KMS-11 (cell line): Measurements from ENCODE around the gene CNPY1.
"Not testable (repeated sequence)": the region's sequence is repeated elsewhere in the genome, so short reads cannot be mapped to it uniquely, and the experiment has no call there.

ENCODE experiments used
- H2AFZ ChIP-seq: fragments of 200-600 bp; sonication (generic); 2 replicates; pipeline ENCODE4 v1.6.1; 2016; ENCODE audit warnings: antibody characterized with exemption, mixed run types, low read depth
- H3K27ac ChIP-seq: fragments of 200-600 bp; sonication (generic); 2 replicates; pipeline ENCODE4 v1.6.1; 2016; ENCODE audit warnings: mild to moderate bottlenecking, mixed run types
- H3K27me3 ChIP-seq: fragments of 200-600 bp; sonication (generic); 2 replicates; pipeline ENCODE4 v1.6.1; 2017; ENCODE audit warnings: mild to moderate bottlenecking, low read depth, mixed run types, moderate library complexity; ENCODE audit not compliant: insufficient read depth
- H3K36me3 ChIP-seq: fragments of 200-600 bp; sonication (generic); 2 replicates; pipeline ENCODE4 v1.6.1; 2017; ENCODE audit warnings: mild to moderate bottlenecking, mixed run types; ENCODE audit not compliant: insufficient read depth
- H3K4me1 ChIP-seq: fragments of 200-600 bp; sonication (generic); 2 replicates; pipeline ENCODE4 v1.6.1; 2016; ENCODE audit warnings: mild to moderate bottlenecking, low read depth, mixed run types; ENCODE audit not compliant: poor library complexity, severe bottlenecking
- H3K4me2 ChIP-seq: fragments of 200-600 bp; sonication (generic); 2 replicates; pipeline ENCODE4 v1.7.0; 2016; ENCODE audit warnings: mild to moderate bottlenecking, mixed run types
- H3K4me3 ChIP-seq: fragments of 200-600 bp; sonication (generic); IDR thresholded peaks from 2 replicates; pipeline ENCODE4 v1.6.1; 2017; ENCODE audit warnings: low read depth, low read length, mixed read lengths; ENCODE audit not compliant: insufficient read depth
- H3K79me2 ChIP-seq: fragments of 200-600 bp; sonication (generic); 2 replicates; pipeline ENCODE4 v1.6.1; 2016; ENCODE audit warnings: low read depth, mixed run types; ENCODE audit not compliant: insufficient read depth
- H3K9ac ChIP-seq: fragments of 200-600 bp; sonication (generic); 2 replicates; pipeline ENCODE4 v1.6.1; 2016; ENCODE audit warnings: mild to moderate bottlenecking, mixed run types
- H4K20me1 ChIP-seq: fragments of 200-600 bp; sonication (generic); 2 replicates; pipeline ENCODE4 v1.6.1; 2016; ENCODE audit warnings: mild to moderate bottlenecking, mixed run types; ENCODE audit not compliant: insufficient read depth
- CTCF ChIP-seq: fragments of 200-600 bp; sonication (generic); conservative IDR thresholded peaks from 2 replicates; pipeline ENCODE4 v1.6.1; 2017; ENCODE audit warnings: low read depth, mild to moderate bottlenecking, antibody characterized with exemption, low read length, moderate library complexity, mixed read lengths

Gene CNPY1

GRCh38 chr7:155546449-155546848, at the start of gene CNPY1:
CNPY1 (minus strand) TSS chr7:155546559; CDS start chr7:155545929, 630 bp downstream.
- not testable (repeated sequence) for H2AFZ ChIP-seq, H3K4me3 ChIP-seq
- peaks cover 61% of the 10 kb centered on the region; the same call in 1 of the 2 replicates for H3K27me3 ChIP-seq

GRCh38 chr7:155594961-155595366, 48.6 kb upstream of the CNPY1 start:
- H4K20me1 ChIP-seq, result no peaks in the 10 kb centered on the region
- H3K36me3 ChIP-seq, result no peaks in the 10 kb centered on the region
- no peak overlapping the region for H3K9ac ChIP-seq
- no peaks in the 10 kb centered on the region for H3K27me3 ChIP-seq
- H3K4me1 ChIP-seq, result no peaks in the 10 kb centered on the region
- no peak overlapping the region for H2AFZ ChIP-seq
- H3K4me2 ChIP-seq, result no peak overlapping the region
- H3K4me3 ChIP-seq, result no peak overlapping the region
- no peaks in the 10 kb centered on the region for H3K79me2 ChIP-seq
- TF ChIP-seq CTCF, result no peak
- no peak overlapping the region for H3K27ac ChIP-seq

More at GRCh38 chr7:155546449-155546848, at the start of gene CNPY1:
- not testable (repeated sequence) for H3K79me2 ChIP-seq, H3K27ac ChIP-seq, H3K4me2 ChIP-seq, H3K36me3 ChIP-seq, H3K4me1 ChIP-seq, H3K9ac ChIP-seq, H4K20me1 ChIP-seq

- no peaks in the 10 kb centered on the region for H3K79me2 ChIP-seq
- H3K27me3 ChIP-seq, result no peaks in the 10 kb centered on the region
- no peak overlapping the region for H3K9ac ChIP-seq
- TF ChIP-seq CTCF, result no peak
- H4K20me1 ChIP-seq, result no peaks in the 10 kb centered on the region
- no peak overlapping the region for H3K4me2 ChIP-seq
- H3K36me3 ChIP-seq, result no peaks in the 10 kb centered on the region
- no peak overlapping the region for H3K27ac ChIP-seq
- no peak overlapping the region for H2AFZ ChIP-seq
- H3K4me3 ChIP-seq, result no peak overlapping the region
- H3K4me1 ChIP-seq, result no peaks in the 10 kb centered on the region
These were observed 47.9 kb upstream of the CNPY1 start for GRCh38 chr7:155594163-155594732.

GRCh38 chr7:155593461-155594162, 47.3 kb upstream of the CNPY1 start:
- Histone ChIP-seq H3K36me3 (no peaks in the 10 kb centered on the region), H2AFZ (no peak overlapping the region), H3K4me3 (no peak overlapping the region), H3K9ac (no peak overlapping the region), H4K20me1 (no peaks in the 10 kb centered on the region), H3K4me1 (no peaks in the 10 kb centered on the region), H3K27ac (no peak overlapping the region), H3K79me2 (no peaks in the 10 kb centered on the region), H3K4me2 (no peak overlapping the region), H3K27me3 (no peaks in the 10 kb centered on the region)
- no peak for TF ChIP-seq CTCF
